Measurements from ENCODE around the gene TFPT.

GRCh38 chr19:54123682-54124081, 8.2 kb upstream of the TFPT start:
- TF ChIP-seq EZH2 (IDR thresholded peaks at IDR 0.05; ENCODE audit: borderline replicate concordance) (no peak), CTCF (IDR thresholded peaks at IDR 0.05; ENCODE audit: poor library complexity) (no peak), EZH2phosphoT487 (IDR thresholded peaks at IDR 0.05; ENCODE audit: low read depth, severe bottlenecking, unreplicated experiment) (no peak)

All from hepatocyte (in vitro differentiated cells).